B cell (primary cell): ENCODE measurements around the gene PCDHGB2. TPM values are rescaled to one million over a fixed set of nuclear protein-coding genes. Genes with fewer than 3 reads are reported as not detected.
A peak's percentile ranks its signal among the peaks of the same experiment; 100 is the strongest.

Experiments used
- ATAC-seq: fragments of 200-7000 bp; cut with Tn5 transposase; one replicate; pipeline ENCODE4 v1.10.0; 2021; ENCODE audit warnings: low read depth, mild to moderate bottlenecking, moderate number of reproducible peaks, moderate library complexity
- CTCF ChIA-PET: fragments of 350-600 bp; sonication (Branson Sonifier 250); formaldehyde crosslinking; loops from one replicate; lab custom pipeline; 2021; ENCODE audit warnings: antibody characterized with exemption, inconsistent platforms; lab: Charles Lee
- POLR2A ChIA-PET: fragments of 350-600 bp; sonication (Branson Sonifier 250); formaldehyde crosslinking; loops from one replicate; lab custom pipeline; 2021; ENCODE audit warnings: antibody characterized with exemption; lab: Charles Lee
- DNase-seq: peaks from one replicate; pipeline ENCODE4 v3.0.0; 2013
- H2AFZ ChIP-seq: 2 replicates; pipeline ENCODE4 v1.6.1; 2012; ENCODE audit warnings: mild to moderate bottlenecking, low read depth, low read length; ENCODE audit not compliant: insufficient read depth, poor library complexity, severe bottlenecking
- H3K27ac ChIP-seq, 2 donors: 1 replicate in 1 of 2; 2 replicates in 1 of 2; pipeline ENCODE4 v1.5.1; 2012 to 2013; ENCODE audit warnings: low read length in 2 of 2, mild to moderate bottlenecking in 2 of 2, moderate library complexity in 1 of 2
- H3K27me3 ChIP-seq, 4 experiments: fragments of 200-600 bp in 1 of 4; sonication (generic) in 1 of 4; replicated peaks in 1 of 4; 1 replicate in 2 of 4; 2 replicates in 2 of 4; pipeline versions ENCODE4 v1.6.1 to v1.7.0; 2013 to 2016; ENCODE audit warnings: low read length in 3 of 4, mild to moderate bottlenecking in 2 of 4, mixed read lengths in 1 of 4, moderate library complexity in 1 of 4; ENCODE audit not compliant: insufficient read depth in 4 of 4, control insufficient read depth in 3 of 4; ENCODE audit errors: control extremely low read depth in 1 of 4
- H3K36me3 ChIP-seq, 2 experiments: replicated peaks in 1 of 2; 1 replicate in 1 of 2; 2 replicates in 1 of 2; pipeline versions ENCODE4 v1.6.1 to v1.7.1; 2013; ENCODE audit warnings: low read length in 1 of 2; ENCODE audit not compliant: insufficient read depth in 2 of 2, control insufficient read depth in 1 of 2; ENCODE audit errors: control extremely low read depth in 1 of 2, extremely low read depth in 1 of 2
- H3K4me1 ChIP-seq, 2 donors: fragments of 200-600 bp in 1 of 2; sonication (generic) in 1 of 2; 1 replicate in 1 of 2; 2 replicates in 1 of 2; pipeline versions ENCODE4 v1.5.1 to v1.6.1; 2013 to 2017; ENCODE audit warnings: low read length in 2 of 2; ENCODE audit not compliant: control insufficient read depth in 2 of 2, insufficient read depth in 2 of 2
- H3K4me2 ChIP-seq: replicated peaks from 2 replicates; pipeline ENCODE3; 2012; ENCODE audit warnings: mild to moderate bottlenecking, low read depth, low read length; ENCODE audit not compliant: poor library complexity, severe bottlenecking
- H3K4me3 ChIP-seq, 5 experiments: fragments of 200-600 bp in 1 of 5; sonication (generic) in 1 of 5; 1 replicate in 3 of 5; 2 replicates in 2 of 5; pipeline versions ENCODE4 v1.5.1 to v1.7.0; 2011 to 2016; ENCODE audit warnings: low read length in 4 of 5, mild to moderate bottlenecking in 4 of 5, low read depth in 2 of 5, control low read depth in 1 of 5, moderate library complexity in 1 of 5; ENCODE audit not compliant: insufficient read depth in 1 of 5; ENCODE audit errors: control extremely low read depth in 1 of 5, extremely low read depth in 1 of 5
- H3K79me2 ChIP-seq: fragments of 200-600 bp; sonication (generic); one replicate; pipeline ENCODE4 v1.6.0; 2016; ENCODE audit warnings: low read length; ENCODE audit not compliant: control insufficient read depth, insufficient read depth
- H3K9ac ChIP-seq: fragments of 200-600 bp; sonication (generic); 2 replicates; pipeline ENCODE4 v1.6.1; 2017; ENCODE audit warnings: mild to moderate bottlenecking, low read length, moderate library complexity
- H3K9me3 ChIP-seq, 3 donors: one replicate each; pipeline versions ENCODE4 v1.6.1 to v1.7.1; 2013; ENCODE audit warnings: low read length in 2 of 3; ENCODE audit not compliant: control insufficient read depth in 2 of 3, insufficient read depth in 1 of 3; ENCODE audit errors: control extremely low read depth in 1 of 3
- H4K20me1 ChIP-seq: 2 replicates; pipeline ENCODE4 v1.6.0; 2012; ENCODE audit warnings: mild to moderate bottlenecking, low read length; ENCODE audit not compliant: insufficient read depth, control insufficient read depth, poor library complexity, severe bottlenecking
- H3K27ac Mint-ChIP-seq: one replicate; pipeline ENCODE4 v1.8.0; 2021; ENCODE audit warnings: mixed read lengths
- H3K27me3 Mint-ChIP-seq: one replicate; pipeline ENCODE4 v1.8.0; 2021; ENCODE audit warnings: mixed read lengths
- H3K4me1 Mint-ChIP-seq: one replicate; pipeline ENCODE4 v1.8.0; 2021; ENCODE audit warnings: mixed read lengths
- H3K4me3 Mint-ChIP-seq: one replicate; pipeline ENCODE4 v1.8.0; 2021; ENCODE audit warnings: mixed read lengths
- H3K9me3 Mint-ChIP-seq: one replicate; pipeline ENCODE4 v1.8.0; 2022; ENCODE audit warnings: mixed read lengths; ENCODE audit not compliant: insufficient read depth
- CTCF ChIP-seq: fragments of 200-600 bp; IDR thresholded peaks from one replicate; pipeline ENCODE4 v1.8.0; 2022; ENCODE audit warnings: antibody characterized with exemption, mild to moderate bottlenecking
- EZH2 ChIP-seq: IDR thresholded peaks from 2 replicates; pipeline ENCODE4 v1.6.1; 2012; ENCODE audit warnings: borderline replicate concordance, low read depth, mild to moderate bottlenecking, moderate library complexity, low read length; ENCODE audit not compliant: insufficient read depth, poor library complexity, severe bottlenecking
- WGBS: methylation state at CpG from one replicate; pipeline ENCODE4 v1.1.5; 2013; ENCODE audit warnings: missing lambda C conversion rate; ENCODE audit not compliant: insufficient coverage; 5-methylcytosine and 5-hydroxymethylcytosine counted together
- intact Hi-C: fragments of 100-400 bp; cut with micrococcal nuclease; formaldehyde crosslinking; loops from one replicate; pipeline ENCODE4 v1.10.0; 2022
- polyA plus RNA-seq: library from polyadenylated mRNA; depleted of rRNA; stranded (reverse); fragments of >200 nt; gene quantifications from 2 replicates; pipeline ENCODE4 v1.2.3, GENCODE V29; 2012
- total RNA-seq, 2 donors: library from RNA; stranded (reverse); fragments of 120-200 nt in 1 of 2; gene quantifications; 1 replicate in 1 of 2; 2 replicates in 1 of 2; pipeline versions ENCODE4 v1.2.3 to v1.2.4, GENCODE V29; 2013 to 2022

The PCDHGB2 gene
- total and polyA plus RNA-seq, 2 donors (not counting 1 experiment from before 2014, with no cell fraction given) = 0.66 to 3.9 TPM

- peak within 1 kb of the TSS; percentile 65 for H3K4me3 Mint-ChIP-seq
- no peak within 1 kb of the TSS for H3K27ac Mint-ChIP-seq
- Histone ChIP-seq H3K9ac (no peak within 1 kb of the TSS), H3K79me2 (no peaks in the 10 kb centered on the region), H3K4me3 (peak within 1 kb of the TSS in 1 of 5 experiments; percentile 10), H4K20me1 (no peaks in the 10 kb centered on the region), H2AFZ (peak within 1 kb of the TSS; percentile 38), H3K27ac (no peak within 1 kb of the TSS), H3K4me1 (peaks cover 0 to 5% of the 10 kb centered on the region in 2 donors), H3K9me3 (peaks cover 0 to 65% (median 49%) of the 10 kb centered on the region in 3 donors), H3K4me2 (peak within 1 kb of the TSS; percentile 14), H3K27me3 (peaks cover 0 to 66% (median 33%) of the 10 kb centered on the region in 4 experiments), H3K36me3 (no peaks in the 10 kb centered on the region)
- DNase-seq (no peak), ATAC-seq (no peak)
- WGBS = 40% methylated on average over 25 of the region's 27 CpGs
- H3K27me3 Mint-ChIP-seq = peaks cover 52% of the 10 kb centered on the region
- POLR2A ChIA-PET = no interaction called here
- intact Hi-C loops = no loop called here
- peaks cover 8% of the 10 kb centered on the region for H3K4me1 Mint-ChIP-seq
- TF ChIP-seq EZH2 (no peak), CTCF (peak; percentile 41)
- CTCF ChIA-PET = interaction anchor here (0.6 to 2.0 kb wide), 4 partner anchors 34 to 641 kb away, joined by 3 to 5 read pairs (median 4); partner anchors contain the start of gene PCDHGB6
- peaks cover 12% of the 10 kb centered on the region for H3K9me3 Mint-ChIP-seq
Measured at GRCh38 chr5:141373673-141374317, 14.0 kb downstream of the PCDHGB2 start, which contains the start of gene PCDHGA6. PCDHGA6 (plus strand) TSS chr5:141373891; CDS start chr5:141374084, 193 bp downstream.

- ATAC-seq = no peak
- intact Hi-C loops = no loop called here
- peaks cover 0 to 63% (median 33%) of the 10 kb centered on the region in 4 experiments for H3K27me3 ChIP-seq
Measured at GRCh38 chr5:141374627-141375026, 14.8 kb downstream of the PCDHGB2 start.

More at GRCh38 chr5:141374627-141375026, 14.8 kb downstream of the PCDHGB2 start:
- Mint-ChIP-seq H3K4me1 (peaks cover 8% of the 10 kb centered on the region), H3K4me3 (no peak overlapping the region), H3K27me3 (peaks cover 47% of the 10 kb centered on the region), H3K27ac (no peak overlapping the region), H3K9me3 (peaks cover 12% of the 10 kb centered on the region)
- H3K36me3 ChIP-seq = no peaks in the 10 kb centered on the region
- POLR2A ChIA-PET = no interaction called here
- CTCF ChIA-PET = interaction anchor here (0.6 to 2.0 kb wide), 4 partner anchors 33 to 640 kb away, joined by 3 to 5 read pairs (median 4); partner anchors contain the start of gene PCDHGB6
- H3K4me1 ChIP-seq = peaks cover 0 to 5% of the 10 kb centered on the region in 2 donors
- TF ChIP-seq EZH2 = no peak
- TF ChIP-seq CTCF = no peak
- no peak overlapping the region for H3K4me2 ChIP-seq
- WGBS = 69% methylated on average over 14 of the region's 14 CpGs
- H3K4me3 ChIP-seq = no peak overlapping the region
- no peak for DNase-seq
- H3K9ac ChIP-seq = no peak overlapping the region
- H3K9me3 ChIP-seq = peaks cover 0 to 65% (median 49%) of the 10 kb centered on the region in 3 donors
- H3K79me2 ChIP-seq = no peaks in the 10 kb centered on the region
- H4K20me1 ChIP-seq = no peaks in the 10 kb centered on the region
- H2AFZ ChIP-seq = no peak overlapping the region
- no peak overlapping the region for H3K27ac ChIP-seq
